ENCODE measurements around the gene RNF113B.

The RNF113B gene

DNA sequence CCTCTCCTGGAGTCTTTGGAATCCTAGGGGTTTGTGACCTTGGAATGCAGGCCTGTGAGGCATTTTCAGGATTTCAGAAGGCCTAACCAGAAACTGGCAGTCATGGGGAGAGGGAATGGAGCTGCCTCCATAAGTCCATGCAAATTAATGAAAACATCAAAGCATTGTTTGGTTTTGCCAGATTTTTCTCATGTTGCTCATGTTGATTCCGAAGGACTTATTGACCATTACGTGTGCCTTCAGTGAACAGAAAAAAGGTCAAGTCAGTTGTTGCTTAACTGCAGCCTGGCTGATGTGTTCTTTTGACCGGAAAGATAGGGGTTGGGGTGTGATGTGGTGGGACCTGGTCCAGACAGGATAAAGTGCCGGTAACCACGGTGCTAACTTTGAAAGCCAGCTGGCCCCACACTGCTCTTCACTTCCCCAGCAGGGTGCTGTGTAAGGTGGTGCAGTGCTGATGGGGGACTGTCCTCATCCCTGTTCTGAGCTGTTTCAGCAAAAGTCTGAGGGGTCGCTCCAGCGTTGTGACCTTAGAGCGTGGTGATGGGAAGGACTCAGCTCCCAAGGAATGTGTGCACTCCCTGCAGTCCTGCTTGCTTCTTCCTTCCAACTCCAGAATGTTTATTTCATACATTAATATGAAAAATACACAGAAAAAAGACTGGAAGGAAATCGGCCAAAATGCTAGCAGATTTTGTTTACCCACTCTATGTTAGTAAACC lies 3.5 kb downstream of the RNF113B start:
- no peak for DNase-seq

- no peak for DNase-seq
Measured at GRCh38 chr13:98172590-98173422, 4.3 kb downstream of the RNF113B start.

- no peak for DNase-seq
Measured at GRCh38 chr13:98171900-98172589, 5.0 kb downstream of the RNF113B start.

DNA sequence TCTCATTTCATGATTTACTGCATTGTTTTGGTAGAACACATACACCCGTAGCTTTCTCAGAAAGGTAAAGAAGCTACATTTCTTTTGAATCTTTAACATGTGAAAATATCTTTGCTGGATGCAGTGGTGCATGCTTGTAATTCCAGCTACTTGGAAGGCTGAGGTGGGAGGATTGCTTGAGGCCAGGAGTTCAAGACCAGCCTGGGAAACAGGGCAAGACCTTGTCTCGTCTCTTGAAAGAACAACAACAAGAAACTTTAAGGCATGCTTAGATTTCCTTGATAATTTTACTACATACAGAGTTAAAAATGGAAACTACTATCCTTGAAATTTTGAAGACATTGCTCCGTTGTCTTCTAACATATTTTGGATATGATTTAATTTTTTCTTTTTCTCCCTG lies 7.7 kb downstream of the RNF113B start:
- DNase-seq, result no peak

GRCh38 chr13:98162935-98163334 lies 14.1 kb downstream of the RNF113B start:
- no peak for DNase-seq

GRCh38 chr13:98158172-98158899 lies 18.7 kb downstream of the RNF113B start:
- no peak for DNase-seq

DNA sequence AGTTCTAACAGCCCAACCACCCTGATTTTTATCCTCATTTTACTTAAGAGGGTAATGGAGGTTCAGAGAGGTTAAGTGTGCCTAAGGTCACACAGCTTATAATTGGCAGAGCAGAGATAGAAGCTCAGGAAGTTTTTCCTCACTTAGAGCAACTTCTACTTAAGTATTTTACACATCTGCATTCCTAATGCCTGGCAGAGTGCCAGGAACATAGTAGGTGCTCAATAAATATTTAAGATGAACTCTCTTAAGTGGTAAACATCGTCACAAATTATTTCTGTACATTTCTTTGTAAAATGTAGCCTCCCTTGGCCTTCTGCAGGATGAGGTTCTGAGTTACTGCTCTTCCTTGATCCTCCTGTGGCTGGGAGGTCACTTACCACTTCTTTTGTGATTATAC lies 19.5 kb downstream of the RNF113B start:
- no peak for DNase-seq

- no peak for DNase-seq
Measured at GRCh38 chr13:98157188-98157587, 19.9 kb downstream of the RNF113B start.

DNA sequence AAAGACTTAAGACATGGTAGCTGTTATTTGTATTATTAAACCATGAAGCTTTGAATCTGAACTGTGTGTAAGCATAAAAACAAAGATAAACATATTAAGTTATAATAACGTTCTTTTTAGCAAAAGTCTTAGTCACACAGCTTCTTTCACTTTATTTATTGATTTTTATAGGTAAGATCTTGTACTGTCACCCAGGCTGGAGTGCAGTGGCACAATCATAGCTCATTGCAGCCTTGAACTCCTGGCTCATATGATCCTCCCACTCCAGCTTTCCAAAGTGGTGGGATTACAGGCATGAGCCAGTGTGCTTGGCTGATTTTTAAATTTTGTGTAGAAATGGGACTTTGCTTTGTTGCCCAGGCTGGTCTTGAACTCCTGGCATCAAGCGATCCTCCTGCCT lies 20.8 kb downstream of the RNF113B start:
- no peak for DNase-seq

DNA sequence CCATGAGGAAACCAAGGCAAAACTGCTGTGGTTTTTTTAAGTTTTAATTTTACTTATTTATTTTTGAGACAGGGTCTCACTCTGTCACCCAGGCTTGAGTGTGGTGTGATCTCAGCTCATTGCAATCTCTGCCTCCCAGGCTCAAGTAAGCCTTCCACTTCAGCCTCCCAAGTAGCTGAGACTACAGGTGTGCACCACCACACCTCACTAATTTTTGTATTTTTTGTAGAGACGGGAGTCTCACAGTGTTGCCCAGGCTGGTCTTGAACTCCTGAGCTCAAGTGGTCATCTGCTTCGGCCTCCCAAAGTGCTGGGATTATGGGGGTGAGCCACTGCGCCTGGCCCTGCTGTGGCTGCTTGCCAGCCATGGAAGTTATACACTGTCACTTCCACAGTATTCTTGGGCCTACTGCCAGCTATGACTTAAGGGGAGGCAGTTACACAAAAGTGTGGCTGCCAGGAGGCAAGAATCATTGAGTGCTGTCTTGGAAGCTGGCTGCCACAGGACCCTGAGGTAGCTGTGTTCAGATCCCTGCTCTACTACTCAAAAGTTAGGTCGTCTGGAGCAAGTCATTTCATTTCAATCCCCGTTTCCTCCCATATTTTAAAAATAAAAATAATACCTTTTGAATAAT lies 21.5 kb downstream of the RNF113B start:
- no peak for DNase-seq

- DNase-seq, result no peak
Measured at GRCh38 chr13:98150832-98151479, 26.1 kb downstream of the RNF113B start.

DNA sequence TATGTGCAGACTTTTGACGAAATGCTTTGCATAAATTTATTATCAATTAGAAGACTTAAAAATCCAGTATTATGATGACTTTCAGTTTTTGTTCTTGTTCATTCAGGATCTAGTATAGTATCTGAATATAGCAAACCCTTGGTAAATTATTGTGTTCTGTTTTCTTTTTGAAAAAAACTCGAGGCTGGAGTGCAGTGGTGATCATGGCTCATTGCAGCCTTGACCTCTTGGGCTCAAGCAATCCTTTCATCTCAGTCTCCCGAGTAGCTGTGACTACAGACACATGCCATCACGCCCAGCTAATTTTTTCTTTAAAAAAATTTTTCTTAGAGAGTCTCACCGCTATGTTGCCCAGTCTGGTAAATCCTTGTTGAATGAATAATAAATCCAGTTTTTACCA lies 29.5 kb downstream of the RNF113B start:
- no peak for DNase-seq

GRCh38 chr13:98144801-98145350 lies 32.2 kb downstream of the RNF113B start:
- no peak for DNase-seq

- DNase-seq, result no peak
Measured at GRCh38 chr13:98144027-98144741, 32.9 kb downstream of the RNF113B start.

DNA sequence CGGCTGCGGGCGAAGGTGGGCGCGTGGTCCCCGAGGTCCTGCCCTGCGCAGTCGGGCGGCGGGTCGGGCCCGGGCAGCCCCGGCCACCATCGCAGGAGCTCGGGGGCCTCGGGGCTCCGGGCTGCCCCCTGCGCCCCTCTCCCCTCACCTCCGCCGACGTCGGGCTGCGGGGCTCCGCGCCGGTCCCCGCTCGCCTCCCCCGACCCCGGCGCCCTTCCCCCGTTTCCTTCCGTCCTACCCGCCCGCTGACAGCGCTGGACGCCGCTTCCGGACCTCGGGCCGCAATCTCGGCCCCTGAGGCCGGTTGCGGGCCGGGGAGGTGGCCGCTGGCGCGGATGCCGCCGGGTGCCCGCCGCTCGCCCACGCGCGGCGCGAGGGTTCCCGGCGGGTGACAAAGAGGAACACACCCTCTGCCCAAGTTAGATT lies 33.5 kb downstream of the RNF113B start:
- DNase-seq, result no peak

- no peak for DNase-seq
Measured at GRCh38 chr13:98143157-98143553, 33.9 kb downstream of the RNF113B start.

- no peak for DNase-seq
Measured at GRCh38 chr13:98142380-98143156, 34.5 kb downstream of the RNF113B start, which contains the start of gene FARP1. Gene FARP1, plus strand, starts transcription at chr13:98143094. Its CDS starts 70,149 bp downstream, at chr13:98213243.

GRCh38 chr13:98141509-98142379 lies 35.3 kb downstream of the RNF113B start:
- no peak for DNase-seq

DNA sequence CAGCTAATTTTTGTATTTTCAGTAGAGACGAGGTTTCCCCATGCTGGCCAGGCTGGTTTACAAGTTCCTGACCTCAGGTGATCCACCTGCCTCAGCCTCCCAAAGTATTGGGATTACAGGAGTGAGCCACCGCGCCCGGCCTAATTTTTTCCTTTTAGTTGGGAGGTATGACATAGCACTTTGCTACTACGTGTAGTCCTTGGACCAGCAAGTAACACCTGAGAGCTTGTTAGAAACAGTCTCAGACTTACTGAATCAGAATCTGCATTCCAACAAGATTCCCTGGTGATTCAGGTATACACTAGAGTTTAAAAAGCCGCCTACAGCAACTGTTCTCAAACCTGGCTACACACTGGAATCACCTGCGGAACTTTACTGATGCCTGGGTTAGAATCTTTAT lies 36.0 kb downstream of the RNF113B start:
- DNase-seq, result no peak
